Adrenal gland (tissue), 12 donors: ENCODE measurements around the gene CDON. TPM values are rescaled to one million over a fixed set of nuclear protein-coding genes. Genes with fewer than 3 reads are reported as not detected.

ENCODE experiments used
- DNase-seq, 7 donors: peaks; one replicate each; pipeline ENCODE4 v3.0.0-alpha.2; 2019 to 2020
- H3K27ac ChIP-seq, 5 donors: fragments of 200-600 bp; sonication (generic) in 4 of 5; 1 replicate in 3 of 5; 2 replicates in 2 of 5; pipeline versions ENCODE4 v1.5.1 to v1.8.0; 2016 to 2020; ENCODE audit warnings: mild to moderate bottlenecking in 1 of 5
- H3K27me3 ChIP-seq: fragments of 200-600 bp; 2 replicates; pipeline ENCODE4 v1.8.0; 2021
- H3K36me3 ChIP-seq, 2 donors: fragments of 200-600 bp; replicated peaks in 1 of 2; 1 replicate in 1 of 2; 2 replicates in 1 of 2; pipeline versions ENCODE4 v1.5.1 to v1.8.0; 2018 to 2022
- H3K4me1 ChIP-seq, 2 donors: fragments of 200-600 bp; replicated peaks in 1 of 2; 1 replicate in 1 of 2; 2 replicates in 1 of 2; pipeline versions ENCODE4 v1.5.1 to v1.8.0; 2018 to 2021
- H3K4me3 ChIP-seq, 4 donors: fragments of 200-600 bp; sonication (generic) in 3 of 4; one replicate each; pipeline ENCODE4 v1.5.1; 2016 to 2018
- H3K9me3 ChIP-seq, 3 donors: fragments of 200-600 bp; sonication (generic) in 1 of 3; replicated peaks in 1 of 3; 1 replicate in 2 of 3; 2 replicates in 1 of 3; pipeline versions ENCODE4 v1.5.1 to v1.8.0; 2016 to 2021
- POLR2A ChIP-seq, 2 donors: fragments of 450-650 bp; IDR thresholded peaks; one replicate each; pipeline ENCODE4 v1.6.1; 2017; ENCODE audit warnings: antibody characterized with exemption in 2 of 2, mild to moderate bottlenecking in 2 of 2, moderate library complexity in 1 of 2
- WGBS, 4 donors: extraction: QIAGEN DNeasy Blood & Tissue Kit in 2 of 4; methylation state at CpG; one replicate each; pipeline versions ENCODE4 v1.1.5 to v1.1.7; 2013 to 2017; 5-methylcytosine and 5-hydroxymethylcytosine counted together
- intact Hi-C, 2 donors: fragments of 100-400 bp; cut with DNase I; formaldehyde crosslinking; loops; one replicate each; pipeline versions ENCODE4 v1.14.1 to v1.15.0; 2022 to 2023
- polyA plus RNA-seq, 3 donors: library from polyadenylated mRNA; stranded (reverse); fragments of 200-250 nt in 2 of 3; fragments of 350-450 nt in 1 of 3; fragmentation: Illumina TruSeq in 1 of 3; extraction: RNeasy Lipid Tissue Mini Kit (QIAGEN cat#74804) in 1 of 3; gene quantifications; one replicate each; pipeline ENCODE4 v1.2.3, GENCODE V29; 2013 to 2014
- total RNA-seq, 9 donors: library from RNA; depleted of rRNA in 4 of 9; stranded (reverse); fragments of >200 nt in 4 of 9; fragments of 120-200 nt in 1 of 9; fragmentation: NEBNext Ultra II Directional in 1 of 9; extraction: Animal tissue kit (Norgen Biotek cat#: 25700) in 1 of 9; gene quantifications; one replicate each; pipeline versions ENCODE4 v1.1.0 to v1.2.4, GENCODE V29; 2013 to 2023
- TF ChIP-seq, protein P1 (sequence below), 6 experiments: fragments of 450-650 bp in 4 of 6; fragments of 200-600 bp in 2 of 6; sonication (generic) in 1 of 6; IDR thresholded peaks; 1 replicate in 5 of 6; 2 replicates in 1 of 6; pipeline versions ENCODE4 v1.5.1 to v1.8.0; 2016 to 2021; ENCODE audit warnings: antibody characterized with exemption in 6 of 6, mild to moderate bottlenecking in 2 of 6, moderate library complexity in 1 of 6
- donor health status: healthy with polysubstance abuse.
- donor health status: Bipolar disorder and iron deficiency.
- donor health status: DM: yes; HTN: yes; CAD: no.
- donor health status: DM: no; HTN: no; CAD: no.
- donor health status: DM: no; HTN: no; CAD: no.
- donor health status: DM: yes; HTN: yes; CAD: no.

The CDON gene
- total and polyA plus RNA-seq, 12 donors, result 0.90 to 12.1 (median 3.9) TPM

DNA sequence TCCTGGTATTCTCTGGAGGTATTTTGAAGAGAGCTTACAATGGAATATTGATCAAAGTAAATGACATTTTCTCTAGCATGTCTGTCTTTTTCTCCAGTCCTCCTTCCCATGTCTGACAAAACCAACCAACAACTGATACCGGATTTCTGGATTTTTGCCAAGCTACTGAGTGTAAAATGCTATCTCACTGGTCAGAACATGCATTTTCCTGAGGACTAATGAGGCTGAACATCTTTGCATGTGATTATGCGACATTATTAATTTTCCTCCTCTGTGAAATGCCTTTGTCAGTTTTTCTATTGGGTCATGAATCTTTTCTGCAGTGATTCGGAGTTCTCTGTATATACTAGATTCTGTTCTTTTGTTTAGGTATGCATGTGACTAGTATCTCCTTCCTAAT, 51.4 kb downstream of the CDON start:
- WGBS, 4 donors, result 61 to 67% (median 63%) methylated on average over 3 of the region's 3 CpGs
- intact Hi-C loops, result no loop called here
- H3K27ac ChIP-seq, result no peak overlapping the region

DNA sequence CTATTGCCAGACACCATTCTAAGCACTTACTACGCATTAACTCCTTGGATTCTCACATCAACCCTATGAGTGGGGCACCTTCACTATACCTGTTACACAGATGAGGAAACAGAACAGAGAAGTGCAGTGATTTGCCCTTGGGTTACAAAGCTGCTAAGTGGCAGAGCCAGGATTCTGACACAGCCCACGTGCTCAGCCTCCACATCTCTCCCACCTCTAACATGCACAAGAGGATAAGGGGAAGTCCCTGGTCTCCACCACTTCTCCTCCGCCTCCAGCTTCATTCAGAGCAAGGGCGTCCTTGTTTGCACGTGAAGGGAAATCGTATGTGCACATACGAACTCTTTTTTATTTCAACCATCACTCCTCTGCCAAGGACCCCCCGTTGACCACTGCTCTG, 53.7 kb downstream of the CDON start:
- Histone ChIP-seq H3K9me3 (no peaks in the 10 kb centered on the region), H3K4me3 (no peak overlapping the region), H3K27ac (no peak overlapping the region), H3K36me3 (no peaks in the 10 kb centered on the region), H3K4me1 (no peaks in the 10 kb centered on the region), H3K27me3 (no peaks in the 10 kb centered on the region)
- 80 to 90% (median 87%) methylated on average over 8 of the region's 8 CpGs for WGBS, 4 donors
- no peak for DNase-seq
- intact Hi-C loops, result no loop called here
- TF ChIP-seq, protein P1, sequence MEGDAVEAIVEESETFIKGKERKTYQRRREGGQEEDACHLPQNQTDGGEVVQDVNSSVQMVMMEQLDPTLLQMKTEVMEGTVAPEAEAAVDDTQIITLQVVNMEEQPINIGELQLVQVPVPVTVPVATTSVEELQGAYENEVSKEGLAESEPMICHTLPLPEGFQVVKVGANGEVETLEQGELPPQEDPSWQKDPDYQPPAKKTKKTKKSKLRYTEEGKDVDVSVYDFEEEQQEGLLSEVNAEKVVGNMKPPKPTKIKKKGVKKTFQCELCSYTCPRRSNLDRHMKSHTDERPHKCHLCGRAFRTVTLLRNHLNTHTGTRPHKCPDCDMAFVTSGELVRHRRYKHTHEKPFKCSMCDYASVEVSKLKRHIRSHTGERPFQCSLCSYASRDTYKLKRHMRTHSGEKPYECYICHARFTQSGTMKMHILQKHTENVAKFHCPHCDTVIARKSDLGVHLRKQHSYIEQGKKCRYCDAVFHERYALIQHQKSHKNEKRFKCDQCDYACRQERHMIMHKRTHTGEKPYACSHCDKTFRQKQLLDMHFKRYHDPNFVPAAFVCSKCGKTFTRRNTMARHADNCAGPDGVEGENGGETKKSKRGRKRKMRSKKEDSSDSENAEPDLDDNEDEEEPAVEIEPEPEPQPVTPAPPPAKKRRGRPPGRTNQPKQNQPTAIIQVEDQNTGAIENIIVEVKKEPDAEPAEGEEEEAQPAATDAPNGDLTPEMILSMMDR (IDR thresholded peaks at IDR 0.05), result no peak

More for the DNA sequence above, 51.4 kb downstream of the CDON start:
- Histone ChIP-seq H3K9me3 (no peaks in the 10 kb centered on the region), H3K27me3 (no peaks in the 10 kb centered on the region), H3K36me3 (no peaks in the 10 kb centered on the region), H3K4me1 (no peaks in the 10 kb centered on the region), H3K4me3 (no peak overlapping the region)
- no peak for DNase-seq
- TF ChIP-seq POLR2A (IDR thresholded peaks at IDR 0.05), result no peak
- TF ChIP-seq, protein P1 (IDR thresholded peaks at IDR 0.05), result no peak

DNA sequence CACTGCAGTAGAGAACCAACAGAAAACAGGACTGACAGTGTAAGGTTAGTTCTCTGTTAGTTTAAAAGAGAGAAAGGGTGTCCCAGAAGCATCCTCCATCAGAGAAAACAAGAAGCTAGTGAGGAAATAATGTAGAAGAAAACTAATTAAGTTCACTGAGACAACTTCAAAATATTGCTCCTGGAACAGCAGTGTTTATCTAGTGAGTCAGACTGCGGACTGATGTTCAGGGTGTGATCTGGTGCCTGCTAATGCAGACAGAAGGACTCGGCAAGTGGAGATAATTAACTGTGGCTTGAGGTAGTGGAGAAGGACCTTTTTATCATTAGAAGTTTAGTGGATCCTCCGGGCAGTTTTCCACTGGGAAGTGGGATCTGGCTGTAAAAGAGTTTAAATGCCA, 55.4 kb downstream of the CDON start:
- no peak overlapping the region for H3K27ac ChIP-seq

DNA sequence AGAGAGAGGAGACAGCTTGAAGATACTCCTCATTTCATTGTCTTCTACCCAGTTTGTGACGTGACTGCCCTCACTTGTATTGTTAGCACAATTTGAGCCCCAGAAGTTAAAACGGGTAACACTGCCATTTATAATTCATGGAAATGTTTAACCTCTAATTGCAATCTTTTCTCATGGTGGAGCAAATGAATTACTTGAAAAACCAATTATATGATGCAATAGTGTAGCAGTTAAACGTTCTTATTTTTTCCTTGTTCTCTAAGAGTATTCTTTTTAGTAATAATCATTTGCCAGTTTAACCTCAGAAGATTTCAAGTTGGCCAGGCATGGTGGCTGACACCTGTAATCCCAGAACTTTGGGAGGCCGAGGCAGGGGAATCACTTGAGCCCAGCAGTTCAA, 56.6 kb downstream of the CDON start:
- Histone ChIP-seq H3K9me3 (no peaks in the 10 kb centered on the region), H3K4me3 (no peak overlapping the region), H3K27me3 (no peaks in the 10 kb centered on the region), H3K4me1 (no peaks in the 10 kb centered on the region), H3K36me3 (no peaks in the 10 kb centered on the region), H3K27ac (no peak overlapping the region)
- 67 to 76% (median 72%) methylated on average over 4 of the region's 4 CpGs for WGBS, 4 donors
- no peak for TF ChIP-seq POLR2A (IDR thresholded peaks at IDR 0.05)
- TF ChIP-seq, protein P1 (IDR thresholded peaks at IDR 0.05), result no peak
- no peak for DNase-seq
- intact Hi-C loops, result no loop called here

More for the DNA sequence above, 55.4 kb downstream of the CDON start:
- Histone ChIP-seq H3K9me3 (no peaks in the 10 kb centered on the region), H3K4me1 (no peaks in the 10 kb centered on the region), H3K27me3 (no peaks in the 10 kb centered on the region), H3K4me3 (no peak overlapping the region), H3K36me3 (no peaks in the 10 kb centered on the region)
- DNase-seq, result no peak
- TF ChIP-seq, protein P1 (IDR thresholded peaks at IDR 0.05), result no peak
- TF ChIP-seq POLR2A (IDR thresholded peaks at IDR 0.05), result no peak
- WGBS, 4 donors, result 44 to 54% (median 47%) methylated on average over 3 of the region's 3 CpGs
- intact Hi-C loops, result no loop called here
